ENCODE results near the gene PTPRT. TPM values are rescaled to one million over a fixed set of nuclear protein-coding genes. Genes with fewer than 3 reads are reported as not detected.
A peak's percentile ranks its signal among the peaks of the same experiment; 100 is the strongest.

Gene PTPRT
- polyA plus RNA-seq, 2 of the 4 experiments (the other 2 are of a cell fraction) = not detected

DNA sequence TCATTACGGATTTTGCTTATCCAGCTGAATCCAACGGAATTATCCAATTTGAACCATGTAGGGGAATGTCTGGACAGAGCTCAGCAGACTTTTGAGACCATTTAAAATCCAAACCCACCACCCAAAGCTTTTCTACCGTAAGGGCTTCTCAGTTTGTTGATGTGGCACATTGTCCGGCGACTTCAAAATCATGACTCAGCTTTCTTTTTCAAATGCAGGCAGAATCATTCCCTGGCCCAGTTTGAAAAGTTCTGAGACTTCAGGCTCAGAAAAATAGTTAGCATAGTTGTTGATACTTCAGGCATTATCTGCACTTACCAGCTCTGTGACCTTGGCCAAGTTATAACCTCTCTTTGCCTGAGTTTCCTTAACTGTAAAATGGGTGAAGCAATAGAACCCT lies 182.2 kb downstream of the PTPRT start:
- no peaks in the 10 kb centered on the region for H3K9me3 ChIP-seq
- CTCF ChIA-PET = interaction anchor here (0.8 kb wide), 1 partner anchor 25 kb away, joined by 3 read pairs; no protein-coding TSS in a partner anchor
- 41% methylated on average over 5 of the region's 5 CpGs for WGBS (ENCODE audit: missing lambda C conversion rate)

DNA sequence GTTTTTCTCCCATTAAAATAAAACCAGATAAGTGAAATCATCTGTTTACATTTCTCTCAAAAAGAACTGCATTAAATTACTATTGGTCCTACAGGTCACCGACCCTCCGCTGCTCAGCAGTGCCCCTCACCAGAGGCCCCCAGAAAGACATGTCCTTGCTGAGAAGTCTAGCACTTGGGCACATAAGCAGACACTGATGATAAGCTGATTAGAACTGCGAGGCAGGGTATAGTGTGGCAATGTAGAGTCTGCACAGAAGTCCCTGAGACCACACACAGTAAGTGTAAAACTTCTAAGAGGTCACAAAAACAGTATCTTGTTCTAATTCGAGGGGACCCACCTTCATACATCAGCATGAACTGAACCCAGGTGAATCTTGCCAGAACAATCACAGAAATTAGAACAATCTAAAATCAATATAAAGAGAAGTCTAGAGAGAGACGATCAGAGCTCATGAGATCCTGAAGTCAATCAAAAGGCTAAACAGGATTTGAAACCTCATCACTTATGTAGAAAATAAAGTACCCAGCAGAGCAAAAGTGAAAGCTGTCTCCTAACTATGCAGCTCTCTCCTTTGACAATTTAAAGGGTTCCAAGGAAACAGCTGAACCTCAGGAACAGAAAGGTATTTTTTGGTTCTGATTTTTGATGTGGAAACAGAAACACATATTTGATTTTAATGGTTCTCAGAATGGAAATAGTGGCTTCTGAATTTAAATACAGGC lies 182.9 kb downstream of the PTPRT start:
- FAIRE-seq (no peak), DNase-seq (ENCODE audit: low read depth in 1 of 2, low spot score in 1 of 2) (no peak), ATAC-seq (no peak)
- ChIA-PET POLR2A (no interaction called here), CTCF (interaction anchor here (0.8 kb wide), 1 partner anchor 25 kb away, joined by 3 read pairs; no protein-coding TSS in a partner anchor)
- Histone ChIP-seq H3K9me3 (no peaks in the 10 kb centered on the region), H3K4me3 (no peak overlapping the region), H3K4me2 (no peak overlapping the region), H3K4me1 (no peaks in the 10 kb centered on the region), H3K27ac (no peak overlapping the region)
- WGBS (ENCODE audit: missing lambda C conversion rate) = under 1% methylated on average over 5 of the region's 5 CpGs
- TF ChIP-seq FOXS1 (CRISPR knock-in tag; IDR thresholded peaks at IDR 0.05) (no peak), EHMT2 (IDR thresholded peaks at IDR 0.05; ENCODE audit: low read depth) (no peak), EP300 (IDR thresholded peaks at IDR 0.05) (no peak), RCOR1 (IDR thresholded peaks at IDR 0.05; ENCODE audit: low read depth, low read length) (no peak), ESRRA (IDR thresholded peaks at IDR 0.05; ENCODE audit: borderline replicate concordance, low read length) (no peak), TP53 (CRISPR knock-in tag; IDR thresholded peaks at IDR 0.05) (no peak), EHF (CRISPR knock-in tag; IDR thresholded peaks at IDR 0.05) (no peak), NFE2L2 (conservative IDR thresholded peaks at IDR 0.05; ENCODE audit: low read length) (no peak), CHD2 (IDR thresholded peaks at IDR 0.05; ENCODE audit: low read length, partially characterized antibody) (no peak), HOXB13 (CRISPR knock-in tag; IDR thresholded peaks at IDR 0.05; ENCODE audit: low read depth) (no peak), MYC (IDR thresholded peaks at IDR 0.05; ENCODE audit: borderline replicate concordance, low read length) (no peak), RAD21 (conservative IDR thresholded peaks at IDR 0.05 in 1 of 2, IDR thresholded peaks at IDR 0.05 in 1 of 2) (no peak), ZNF302 (CRISPR knock-in tag; IDR thresholded peaks at IDR 0.05) (no peak)
- TF ChIP-seq, protein P1, sequence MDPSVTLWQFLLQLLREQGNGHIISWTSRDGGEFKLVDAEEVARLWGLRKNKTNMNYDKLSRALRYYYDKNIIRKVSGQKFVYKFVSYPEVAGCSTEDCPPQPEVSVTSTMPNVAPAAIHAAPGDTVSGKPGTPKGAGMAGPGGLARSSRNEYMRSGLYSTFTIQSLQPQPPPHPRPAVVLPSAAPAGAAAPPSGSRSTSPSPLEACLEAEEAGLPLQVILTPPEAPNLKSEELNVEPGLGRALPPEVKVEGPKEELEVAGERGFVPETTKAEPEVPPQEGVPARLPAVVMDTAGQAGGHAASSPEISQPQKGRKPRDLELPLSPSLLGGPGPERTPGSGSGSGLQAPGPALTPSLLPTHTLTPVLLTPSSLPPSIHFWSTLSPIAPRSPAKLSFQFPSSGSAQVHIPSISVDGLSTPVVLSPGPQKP (IDR thresholded peaks at IDR 0.05; ENCODE audit: low read depth, low read length) = no peak
- TF ChIP-seq, protein P2, sequence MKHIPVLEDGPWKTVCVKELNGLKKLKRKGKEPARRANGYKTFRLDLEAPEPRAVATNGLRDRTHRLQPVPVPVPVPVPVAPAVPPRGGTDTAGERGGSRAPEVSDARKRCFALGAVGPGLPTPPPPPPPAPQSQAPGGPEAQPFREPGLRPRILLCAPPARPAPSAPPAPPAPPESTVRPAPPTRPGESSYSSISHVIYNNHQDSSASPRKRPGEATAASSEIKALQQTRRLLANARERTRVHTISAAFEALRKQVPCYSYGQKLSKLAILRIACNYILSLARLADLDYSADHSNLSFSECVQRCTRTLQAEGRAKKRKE (CRISPR knock-in tag; IDR thresholded peaks at IDR 0.05; ENCODE audit: low read depth) = no peak
- TF ChIP-seq, protein P3, sequence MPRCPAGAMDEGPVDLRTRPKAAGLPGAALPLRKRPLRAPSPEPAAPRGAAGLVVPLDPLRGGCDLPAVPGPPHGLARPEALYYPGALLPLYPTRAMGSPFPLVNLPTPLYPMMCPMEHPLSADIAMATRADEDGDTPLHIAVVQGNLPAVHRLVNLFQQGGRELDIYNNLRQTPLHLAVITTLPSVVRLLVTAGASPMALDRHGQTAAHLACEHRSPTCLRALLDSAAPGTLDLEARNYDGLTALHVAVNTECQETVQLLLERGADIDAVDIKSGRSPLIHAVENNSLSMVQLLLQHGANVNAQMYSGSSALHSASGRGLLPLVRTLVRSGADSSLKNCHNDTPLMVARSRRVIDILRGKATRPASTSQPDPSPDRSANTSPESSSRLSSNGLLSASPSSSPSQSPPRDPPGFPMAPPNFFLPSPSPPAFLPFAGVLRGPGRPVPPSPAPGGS (IDR thresholded peaks at IDR 0.05) = no peak
- TF ChIP-seq, protein P4, sequence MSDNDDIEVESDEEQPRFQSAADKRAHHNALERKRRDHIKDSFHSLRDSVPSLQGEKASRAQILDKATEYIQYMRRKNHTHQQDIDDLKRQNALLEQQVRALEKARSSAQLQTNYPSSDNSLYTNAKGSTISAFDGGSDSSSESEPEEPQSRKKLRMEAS (IDR thresholded peaks at IDR 0.05) = no peak
- TF ChIP-seq, protein P5, sequence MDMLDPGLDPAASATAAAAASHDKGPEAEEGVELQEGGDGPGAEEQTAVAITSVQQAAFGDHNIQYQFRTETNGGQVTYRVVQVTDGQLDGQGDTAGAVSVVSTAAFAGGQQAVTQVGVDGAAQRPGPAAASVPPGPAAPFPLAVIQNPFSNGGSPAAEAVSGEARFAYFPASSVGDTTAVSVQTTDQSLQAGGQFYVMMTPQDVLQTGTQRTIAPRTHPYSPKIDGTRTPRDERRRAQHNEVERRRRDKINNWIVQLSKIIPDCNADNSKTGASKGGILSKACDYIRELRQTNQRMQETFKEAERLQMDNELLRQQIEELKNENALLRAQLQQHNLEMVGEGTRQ (IDR thresholded peaks at IDR 0.05) = no peak

More for the DNA sequence above, 182.2 kb downstream of the PTPRT start:
- H3K4me1 ChIP-seq = no peaks in the 10 kb centered on the region
- FAIRE-seq (no peak), ATAC-seq (no peak), DNase-seq (ENCODE audit: low read depth in 1 of 2, low spot score in 1 of 2) (no peak)
- POLR2A ChIA-PET = no interaction called here
- TF ChIP-seq CHD4 (IDR thresholded peaks at IDR 0.05; ENCODE audit: borderline replicate concordance) (no peak), MAFK (IDR thresholded peaks at IDR 0.05; ENCODE audit: partially characterized antibody) (peak; percentile 77)
- H3K4me2 ChIP-seq = no peak overlapping the region
- no peak overlapping the region for H3K27ac ChIP-seq
- no peak overlapping the region for H3K4me3 ChIP-seq

All from A549 (cell line).